H9 (cell line): ENCODE results near the gene ART3. TPM values are rescaled to one million over a fixed set of nuclear protein-coding genes. Genes with fewer than 3 reads are reported as not detected.
"Not testable (repeated sequence)": the region's sequence is repeated elsewhere in the genome, so short reads cannot be mapped to it uniquely, and the experiment has no call there.

Experiments
- DNase-seq: peaks from one replicate; pipeline ENCODE4 v3.0.0-alpha.2; 2017
- H2AFZ ChIP-seq: one replicate; pipeline ENCODE4 v1.6.1; 2013; ENCODE audit warnings: mild to moderate bottlenecking, low read length, control low read depth, moderate library complexity
- H2AK5ac ChIP-seq: 2 replicates; pipeline ENCODE4 v1.6.1; 2013; ENCODE audit warnings: low read length, control low read depth, mixed read lengths; ENCODE audit not compliant: insufficient read length
- H2BK120ac ChIP-seq: one replicate; pipeline ENCODE4 v1.6.1; 2013; ENCODE audit warnings: low read depth, mild to moderate bottlenecking, low read length, control low read depth, inconsistent platforms; ENCODE audit not compliant: poor library complexity, severe bottlenecking
- H2BK12ac ChIP-seq: 2 replicates; pipeline ENCODE4 v1.6.1; 2013; ENCODE audit warnings: low read length, control low read depth, mixed read lengths, low read depth; ENCODE audit not compliant: insufficient read length
- H2BK15ac ChIP-seq: 2 replicates; pipeline ENCODE4 v1.6.1; 2013; ENCODE audit warnings: low read depth, low read length, control low read depth
- H2BK20ac ChIP-seq: one replicate; pipeline ENCODE4 v1.6.1; 2013; ENCODE audit warnings: low read depth, mild to moderate bottlenecking, low read length, control low read depth, inconsistent platforms; ENCODE audit not compliant: poor library complexity, severe bottlenecking
- H2BK5ac ChIP-seq: 2 replicates; pipeline ENCODE4 v1.6.1; 2013; ENCODE audit warnings: low read length, control low read depth, mixed read lengths; ENCODE audit not compliant: insufficient read length
- H3K14ac ChIP-seq: 2 replicates; pipeline ENCODE4 v1.6.1; 2013; ENCODE audit warnings: low read length, control low read depth; ENCODE audit not compliant: insufficient read depth
- H3K18ac ChIP-seq: 2 replicates; pipeline ENCODE4 v1.6.1; 2013; ENCODE audit warnings: low read depth, mild to moderate bottlenecking, mixed read lengths, low read length, control low read depth; ENCODE audit not compliant: insufficient read length
- H3K23ac ChIP-seq: 2 replicates; pipeline ENCODE4 v1.6.1; 2013; ENCODE audit warnings: low read length, control low read depth, mixed read lengths, low read depth; ENCODE audit not compliant: insufficient read length
- H3K23me2 ChIP-seq: 2 replicates; pipeline ENCODE4 v1.6.1; 2013; ENCODE audit warnings: low read depth, mild to moderate bottlenecking, mixed read lengths, low read length, control low read depth; ENCODE audit not compliant: insufficient read length, poor library complexity, severe bottlenecking
- H3K27ac ChIP-seq: 2 replicates; pipeline ENCODE4 v1.5.1; 2013; ENCODE audit warnings: low read length, control low read depth, mixed read lengths, low read depth; ENCODE audit not compliant: insufficient read length
- H3K27me3 ChIP-seq: 2 replicates; pipeline ENCODE4 v1.6.1; 2013; ENCODE audit warnings: low read length, control low read depth, inconsistent platforms; ENCODE audit not compliant: insufficient read depth
- H3K4ac ChIP-seq: 2 replicates; pipeline ENCODE4 v1.6.1; 2013; ENCODE audit warnings: low read depth, mild to moderate bottlenecking, control low read depth, inconsistent platforms, low read length, moderate library complexity
- H3K4me1 ChIP-seq: 2 replicates; pipeline ENCODE4 v1.6.1; 2013; ENCODE audit warnings: low read length, control low read depth, inconsistent platforms; ENCODE audit not compliant: insufficient read depth
- H3K4me2 ChIP-seq: 2 replicates; pipeline ENCODE4 v1.6.1; 2013; ENCODE audit warnings: low read length, control low read depth, mixed read lengths; ENCODE audit not compliant: insufficient read length, insufficient read depth
- H3K56ac ChIP-seq: 2 replicates; pipeline ENCODE4 v1.6.1; 2013; ENCODE audit warnings: low read depth, mild to moderate bottlenecking, mixed read lengths, low read length, control low read depth; ENCODE audit not compliant: insufficient read length
- H3K79me1 ChIP-seq: 2 replicates; pipeline ENCODE4 v1.6.1; 2013; ENCODE audit warnings: low read depth, mild to moderate bottlenecking, moderate library complexity, low read length, control low read depth, inconsistent platforms; ENCODE audit not compliant: insufficient read depth, poor library complexity, severe bottlenecking
- H3K79me2 ChIP-seq: 2 replicates; pipeline ENCODE4 v1.6.1; 2013; ENCODE audit warnings: low read length, control low read depth, inconsistent platforms; ENCODE audit not compliant: insufficient read depth
- H3K9ac ChIP-seq: 2 replicates; pipeline ENCODE4 v1.6.1; 2013; ENCODE audit warnings: low read length, control low read depth, mixed read lengths; ENCODE audit not compliant: insufficient read length; ENCODE audit errors: extremely low read depth
- H3K9me3 ChIP-seq: one replicate; pipeline ENCODE4 v1.6.1; 2013; ENCODE audit warnings: low read depth, low read length, inconsistent platforms; ENCODE audit not compliant: control insufficient read depth
- H3T11ph ChIP-seq: one replicate; pipeline ENCODE4 v1.6.1; 2013; ENCODE audit warnings: mild to moderate bottlenecking, low read length, control low read depth, inconsistent platforms
- H4K20me1 ChIP-seq: one replicate; pipeline ENCODE4 v1.6.1; 2013; ENCODE audit not compliant: control insufficient read depth, insufficient read length, insufficient read depth
- H4K5ac ChIP-seq: 2 replicates; pipeline ENCODE4 v1.6.1; 2013; ENCODE audit warnings: low read depth, mild to moderate bottlenecking, mixed read lengths, low read length, control low read depth; ENCODE audit not compliant: insufficient read length
- H4K8ac ChIP-seq: replicated peaks from 2 replicates; pipeline ENCODE4 v1.6.1; 2013; ENCODE audit warnings: low read length, control low read depth, mixed read lengths, low read depth; ENCODE audit not compliant: insufficient read length
- H4K91ac ChIP-seq: 2 replicates; pipeline ENCODE4 v1.6.1; 2013; ENCODE audit warnings: low read depth, mild to moderate bottlenecking, moderate library complexity, mixed read lengths, low read length, control low read depth; ENCODE audit not compliant: insufficient read length
- H3K27ac Mint-ChIP-seq, 3 experiments: 2 replicates in 2 of 3; 3 replicates in 1 of 3; pipeline ENCODE4 v1.8.0; 2020 to 2021; ENCODE audit warnings: mixed read lengths in 3 of 3, mild to moderate bottlenecking in 1 of 3, moderate library complexity in 1 of 3
- H3K27me3 Mint-ChIP-seq: 2 replicates; pipeline ENCODE4 v1.8.0; 2021; ENCODE audit warnings: low read depth, mild to moderate bottlenecking, moderate library complexity, mixed read lengths
- H3K36me3 Mint-ChIP-seq, 3 experiments: 2 replicates in 2 of 3; 3 replicates in 1 of 3; pipeline ENCODE4 v1.8.0; 2020 to 2021; ENCODE audit warnings: low read depth in 3 of 3, mixed read lengths in 3 of 3; ENCODE audit not compliant: insufficient read depth in 1 of 3
- H3K4me1 Mint-ChIP-seq, 2 experiments: 2 replicates each; pipeline ENCODE4 v1.8.0; 2020; ENCODE audit warnings: mixed read lengths in 2 of 2
- H3K4me3 Mint-ChIP-seq, 2 experiments: 2 replicates in 1 of 2; 3 replicates in 1 of 2; pipeline ENCODE4 v1.8.0; 2020 to 2021; ENCODE audit warnings: mild to moderate bottlenecking in 2 of 2, mixed read lengths in 2 of 2, moderate library complexity in 1 of 2
- H3K9me3 Mint-ChIP-seq, 2 experiments: 2 replicates in 1 of 2; 3 replicates in 1 of 2; pipeline ENCODE4 v1.8.0; 2020; ENCODE audit warnings: mild to moderate bottlenecking in 2 of 2, mixed read lengths in 2 of 2, moderate library complexity in 1 of 2
- WGBS: extraction: QIAGEN DNeasy Blood & Tissue Kit; methylation state at CpG from one replicate; pipeline ENCODE4 v1.1.7; 2013; ENCODE audit warnings: missing lambda C conversion rate, low lambda C conversion rate, mixed read lengths; ENCODE audit not compliant: insufficient read length; ENCODE audit errors: extremely low coverage; 5-methylcytosine and 5-hydroxymethylcytosine counted together
- total RNA-seq: library from RNA; stranded (reverse); gene quantifications from 2 replicates; pipeline ENCODE4 v1.2.1, GENCODE V29; 2021

ART3 gene
- total RNA-seq, 1 experiment from 2014 or later: 0.74 TPM

- not testable (repeated sequence) for H3K4ac ChIP-seq, H4K8ac ChIP-seq, H2BK12ac ChIP-seq, H3K36me3 Mint-ChIP-seq, H3K27me3 ChIP-seq, H4K5ac ChIP-seq, H3T11ph ChIP-seq, H3K79me2 ChIP-seq, H3K56ac ChIP-seq, H3K9me3 Mint-ChIP-seq, H3K4me2 ChIP-seq, H3K23ac ChIP-seq, H3K4me3 Mint-ChIP-seq, H3K18ac ChIP-seq, DNase-seq, H3K27me3 Mint-ChIP-seq, H2BK15ac ChIP-seq, H3K27ac Mint-ChIP-seq, H3K79me1 ChIP-seq, H4K91ac ChIP-seq, H4K20me1 ChIP-seq, H2BK120ac ChIP-seq, H3K27ac ChIP-seq, H3K9ac ChIP-seq, H3K9me3 ChIP-seq, H2AK5ac ChIP-seq, H2AFZ ChIP-seq, H3K14ac ChIP-seq, H3K4me1 ChIP-seq, H2BK20ac ChIP-seq, H2BK5ac ChIP-seq, H3K23me2 ChIP-seq
- WGBS: no CpG with 5 or more reads among the region's 17 CpGs
- H3K4me1 Mint-ChIP-seq: peaks cover 19 to 27% of the 10 kb centered on the region in 2 experiments
These were observed 24.6 kb upstream of the ART3 start for GRCh38 chr4:76049860-76050416.

DNA sequence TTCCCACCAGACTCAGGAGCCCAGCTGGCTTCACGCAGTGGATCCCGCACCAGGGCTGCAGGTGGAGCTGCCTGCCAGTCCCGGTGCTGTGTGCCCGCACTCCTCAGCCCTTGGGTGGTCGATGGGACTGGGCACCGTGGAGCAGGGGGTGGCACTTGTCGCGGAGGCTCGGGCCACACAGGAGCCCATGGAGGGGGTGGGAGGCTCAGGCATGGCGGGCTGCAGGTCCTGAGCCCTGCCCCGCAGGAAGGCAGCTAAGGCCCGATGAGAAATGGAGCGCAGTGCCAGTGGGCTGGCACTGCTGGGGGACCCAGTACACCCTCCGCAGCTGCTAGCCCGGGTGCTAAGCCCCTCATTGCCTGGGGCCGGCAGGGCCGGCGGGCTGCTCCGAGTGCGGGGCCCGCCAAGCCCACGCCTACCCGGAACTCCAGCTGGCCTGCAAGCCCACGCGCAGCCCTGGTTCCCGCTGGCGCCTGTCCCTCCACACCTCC lies 23.9 kb upstream of the ART3 start:
- WGBS: no CpG with 5 or more reads among the region's 27 CpGs
- not testable (repeated sequence) for H3K18ac ChIP-seq, H2AK5ac ChIP-seq, H3K23me2 ChIP-seq, H2AFZ ChIP-seq, H3K4me1 ChIP-seq, H4K20me1 ChIP-seq, H3K9me3 Mint-ChIP-seq, H3K4ac ChIP-seq, H2BK120ac ChIP-seq, H4K91ac ChIP-seq, H3K27ac ChIP-seq, H4K8ac ChIP-seq, H4K5ac ChIP-seq, H3K4me3 Mint-ChIP-seq, H3K27ac Mint-ChIP-seq, H3K27me3 Mint-ChIP-seq, H3K14ac ChIP-seq, H3K9me3 ChIP-seq, H3K79me2 ChIP-seq, H3K36me3 Mint-ChIP-seq, H2BK15ac ChIP-seq, H3K4me2 ChIP-seq, H2BK5ac ChIP-seq, H3K27me3 ChIP-seq, H3K9ac ChIP-seq, H3T11ph ChIP-seq, H3K23ac ChIP-seq, H3K56ac ChIP-seq, DNase-seq, H3K79me1 ChIP-seq, H2BK20ac ChIP-seq, H2BK12ac ChIP-seq
- peaks cover 26 to 33% of the 10 kb centered on the region in 2 experiments for H3K4me1 Mint-ChIP-seq
